ENCODE measurements around the gene LAMA2.
"Not testable (repeated sequence)": the region's sequence is repeated elsewhere in the genome, so short reads cannot be mapped to it uniquely, and the experiment has no call there.

LAMA2 gene

GRCh38 chr6:129006724-129007514 lies 124.0 kb downstream of the LAMA2 start:
- no peak for DNase-seq (ENCODE audit: low read depth)

GRCh38 chr6:129007701-129008373 lies 124.9 kb downstream of the LAMA2 start:
- no peak for DNase-seq (ENCODE audit: low read depth)

GRCh38 chr6:129008591-129008990 lies 125.7 kb downstream of the LAMA2 start:
- no peak for DNase-seq (ENCODE audit: low read depth)

GRCh38 chr6:129009851-129010250 lies 126.9 kb downstream of the LAMA2 start:
- no peak for DNase-seq (ENCODE audit: low read depth)

GRCh38 chr6:129014302-129014701 lies 131.4 kb downstream of the LAMA2 start:
- DNase-seq (ENCODE audit: low read depth) = no peak

- DNase-seq (ENCODE audit: low read depth) = no peak
Observed at GRCh38 chr6:129015721-129016120, 132.8 kb downstream of the LAMA2 start.

- no peak for DNase-seq (ENCODE audit: low read depth)
Observed at GRCh38 chr6:129016844-129017243, 133.9 kb downstream of the LAMA2 start.

GRCh38 chr6:129022011-129022553 lies 139.1 kb downstream of the LAMA2 start:
- DNase-seq (ENCODE audit: low read depth) = no peak

- no peak for DNase-seq (ENCODE audit: low read depth)
Observed at GRCh38 chr6:129026601-129027000, 143.7 kb downstream of the LAMA2 start.

- DNase-seq (ENCODE audit: low read depth) = no peak
Observed at GRCh38 chr6:129029778-129030177, 146.8 kb downstream of the LAMA2 start.

- no peak for DNase-seq (ENCODE audit: low read depth)
Observed at GRCh38 chr6:129030215-129030614, 147.3 kb downstream of the LAMA2 start.

- no peak for DNase-seq (ENCODE audit: low read depth)
Observed at GRCh38 chr6:129031051-129031599, 148.2 kb downstream of the LAMA2 start.

- no peak for DNase-seq (ENCODE audit: low read depth)
Observed at GRCh38 chr6:129032602-129033001, 149.7 kb downstream of the LAMA2 start.

- no peak for DNase-seq (ENCODE audit: low read depth)
Observed at GRCh38 chr6:129033180-129033579, 150.2 kb downstream of the LAMA2 start.

- DNase-seq (ENCODE audit: low read depth) = no peak
Observed at GRCh38 chr6:129033581-129033980, 150.6 kb downstream of the LAMA2 start.

- no peak for DNase-seq (ENCODE audit: low read depth)
Observed at GRCh38 chr6:129041563-129041962, 158.6 kb downstream of the LAMA2 start.

- DNase-seq (ENCODE audit: low read depth) = no peak
Observed at GRCh38 chr6:129046526-129046925, 163.6 kb downstream of the LAMA2 start.

- DNase-seq (ENCODE audit: low read depth) = no peak
Observed at GRCh38 chr6:129047834-129048233, 164.9 kb downstream of the LAMA2 start.

- no peak for DNase-seq (ENCODE audit: low read depth)
Observed at GRCh38 chr6:129050086-129050485, 167.1 kb downstream of the LAMA2 start.

- DNase-seq (ENCODE audit: low read depth) = not testable (repeated sequence)
Observed at GRCh38 chr6:129053143-129053542, 170.2 kb downstream of the LAMA2 start.

GRCh38 chr6:129055796-129056195 lies 172.9 kb downstream of the LAMA2 start:
- DNase-seq (ENCODE audit: low read depth) = no peak

- DNase-seq (ENCODE audit: low read depth) = no peak
Observed at GRCh38 chr6:129059650-129060049, 176.7 kb downstream of the LAMA2 start.

GRCh38 chr6:129069006-129069405 lies 186.1 kb downstream of the LAMA2 start:
- DNase-seq (ENCODE audit: low read depth) = no peak
